Mammary epithelial cell (primary cell): Measurements from ENCODE around the gene KLF16.

Experiments
- EZH2 ChIP-seq: IDR thresholded peaks from 2 replicates; pipeline ENCODE4 v1.6.1; 2012; ENCODE audit warnings: low read length, inconsistent platforms, borderline replicate concordance
- TF ChIP-seq, protein P1 (sequence below), 2 donors: IDR thresholded peaks in 1 of 2; conservative IDR thresholded peaks in 1 of 2; 2 replicates each; pipeline ENCODE4 v1.5.1; 2011 to 2012; ENCODE audit warnings: inconsistent platforms in 2 of 2, low read length in 2 of 2, mild to moderate bottlenecking in 2 of 2, control low read depth in 1 of 2, low read depth in 1 of 2; ENCODE audit not compliant: insufficient read depth in 1 of 2; ENCODE audit errors: extremely low read depth in 1 of 2

- TF ChIP-seq, protein P1, sequence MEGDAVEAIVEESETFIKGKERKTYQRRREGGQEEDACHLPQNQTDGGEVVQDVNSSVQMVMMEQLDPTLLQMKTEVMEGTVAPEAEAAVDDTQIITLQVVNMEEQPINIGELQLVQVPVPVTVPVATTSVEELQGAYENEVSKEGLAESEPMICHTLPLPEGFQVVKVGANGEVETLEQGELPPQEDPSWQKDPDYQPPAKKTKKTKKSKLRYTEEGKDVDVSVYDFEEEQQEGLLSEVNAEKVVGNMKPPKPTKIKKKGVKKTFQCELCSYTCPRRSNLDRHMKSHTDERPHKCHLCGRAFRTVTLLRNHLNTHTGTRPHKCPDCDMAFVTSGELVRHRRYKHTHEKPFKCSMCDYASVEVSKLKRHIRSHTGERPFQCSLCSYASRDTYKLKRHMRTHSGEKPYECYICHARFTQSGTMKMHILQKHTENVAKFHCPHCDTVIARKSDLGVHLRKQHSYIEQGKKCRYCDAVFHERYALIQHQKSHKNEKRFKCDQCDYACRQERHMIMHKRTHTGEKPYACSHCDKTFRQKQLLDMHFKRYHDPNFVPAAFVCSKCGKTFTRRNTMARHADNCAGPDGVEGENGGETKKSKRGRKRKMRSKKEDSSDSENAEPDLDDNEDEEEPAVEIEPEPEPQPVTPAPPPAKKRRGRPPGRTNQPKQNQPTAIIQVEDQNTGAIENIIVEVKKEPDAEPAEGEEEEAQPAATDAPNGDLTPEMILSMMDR (conservative IDR thresholded peaks at IDR 0.05 in 1 of 2, IDR thresholded peaks at IDR 0.05 in 1 of 2; ENCODE audit: extremely low read depth in 1 of 2, insufficient read depth in 1 of 2, low read depth in 1 of 2, low read length in 2 of 2), result peak; percentile 33 to 76
- no peak for TF ChIP-seq EZH2
Measured at GRCh38 chr19:1864480-1865171, 1.2 kb upstream of the KLF16 start.
